Activated B cell treated with CpG ODN at 0.5 μM for 24 hours (primary cell): ENCODE data around the gene PSEN1. TPM values are rescaled to one million over a fixed set of nuclear protein-coding genes. Genes with fewer than 3 reads are reported as not detected.

ENCODE experiments used
- ATAC-seq: fragments of 200-7000 bp; cut with Tn5 transposase; one replicate; pipeline ENCODE4 v1.10.0; 2021; ENCODE audit warnings: low read depth, mild to moderate bottlenecking, moderate library complexity
- CTCF ChIA-PET: fragments of 350-600 bp; sonication (Branson Sonifier 250); formaldehyde crosslinking; loops from one replicate; lab custom pipeline; 2021; ENCODE audit warnings: antibody characterized with exemption; lab: Charles Lee
- POLR2A ChIA-PET: fragments of 350-600 bp; sonication (Branson Sonifier 250); formaldehyde crosslinking; loops from one replicate; lab custom pipeline; 2021; ENCODE audit warnings: antibody characterized with exemption; lab: Charles Lee
- DNase-seq: peaks from one replicate; pipeline ENCODE4 v3.0.0; 2022
- H3K27ac Mint-ChIP-seq: one replicate; pipeline ENCODE4 v1.8.0; 2020; ENCODE audit warnings: mixed read lengths
- H3K27me3 Mint-ChIP-seq: one replicate; pipeline ENCODE4 v1.8.0; 2021; ENCODE audit warnings: mixed read lengths
- H3K36me3 Mint-ChIP-seq: one replicate; pipeline ENCODE4 v1.8.0; 2021; ENCODE audit warnings: low read depth, mixed read lengths
- H3K4me1 Mint-ChIP-seq: one replicate; pipeline ENCODE4 v1.8.0; 2021; ENCODE audit warnings: mixed read lengths
- H3K4me3 Mint-ChIP-seq: one replicate; pipeline ENCODE4 v1.8.0; 2020; ENCODE audit warnings: mild to moderate bottlenecking, mixed read lengths
- H3K9me3 Mint-ChIP-seq: one replicate; pipeline ENCODE4 v1.8.0; 2020; ENCODE audit warnings: mixed read lengths
- intact Hi-C: fragments of 100-400 bp; cut with micrococcal nuclease; formaldehyde crosslinking; loops from one replicate; pipeline ENCODE4 v1.15.1; 2024
- total RNA-seq: library from RNA; stranded (reverse); gene quantifications from 2 replicates; pipeline ENCODE4 v1.2.3, GENCODE V29; 2022
- TF ChIP-seq, protein P1 (sequence below): fragments of 200-600 bp; IDR thresholded peaks from one replicate; pipeline ENCODE4 v1.8.0; 2022; ENCODE audit warnings: antibody characterized with exemption, mild to moderate bottlenecking

The PSEN1 gene
- total RNA-seq, 1 donor from 2014 or later, result 38.6 TPM

DNA sequence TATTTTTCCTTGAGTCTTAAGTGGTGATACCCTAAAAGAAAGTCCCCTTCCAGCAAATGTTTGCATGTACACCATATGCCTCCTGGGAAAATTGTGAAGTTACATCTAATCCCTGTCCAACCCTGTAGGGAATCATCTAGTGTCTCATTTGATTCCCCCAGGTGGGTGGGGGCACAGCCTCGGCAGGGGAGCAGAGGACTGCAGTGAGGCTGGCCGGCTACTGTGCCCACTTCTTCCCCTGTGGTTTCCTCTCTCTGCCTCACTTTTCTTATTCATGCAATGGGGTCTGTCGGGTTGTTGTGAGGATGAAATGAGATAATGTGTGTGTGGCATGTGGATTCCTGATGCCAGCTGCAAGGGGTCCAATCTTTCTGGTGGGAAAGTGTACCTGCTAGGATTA, 107.0 kb downstream of the PSEN1 start:
- no peaks in the 10 kb centered on the region for H3K9me3 Mint-ChIP-seq
- ChIA-PET POLR2A (no interaction called here), CTCF (no interaction called here)
- intact Hi-C loops, result no loop called here
- DNase-seq (no peak), ATAC-seq (no peak)
- no peaks in the 10 kb centered on the region for H3K36me3 Mint-ChIP-seq
- no peak overlapping the region for H3K27ac Mint-ChIP-seq
- H3K4me3 Mint-ChIP-seq, result peak overlapping the region; percentile 48
- TF ChIP-seq, protein P1, sequence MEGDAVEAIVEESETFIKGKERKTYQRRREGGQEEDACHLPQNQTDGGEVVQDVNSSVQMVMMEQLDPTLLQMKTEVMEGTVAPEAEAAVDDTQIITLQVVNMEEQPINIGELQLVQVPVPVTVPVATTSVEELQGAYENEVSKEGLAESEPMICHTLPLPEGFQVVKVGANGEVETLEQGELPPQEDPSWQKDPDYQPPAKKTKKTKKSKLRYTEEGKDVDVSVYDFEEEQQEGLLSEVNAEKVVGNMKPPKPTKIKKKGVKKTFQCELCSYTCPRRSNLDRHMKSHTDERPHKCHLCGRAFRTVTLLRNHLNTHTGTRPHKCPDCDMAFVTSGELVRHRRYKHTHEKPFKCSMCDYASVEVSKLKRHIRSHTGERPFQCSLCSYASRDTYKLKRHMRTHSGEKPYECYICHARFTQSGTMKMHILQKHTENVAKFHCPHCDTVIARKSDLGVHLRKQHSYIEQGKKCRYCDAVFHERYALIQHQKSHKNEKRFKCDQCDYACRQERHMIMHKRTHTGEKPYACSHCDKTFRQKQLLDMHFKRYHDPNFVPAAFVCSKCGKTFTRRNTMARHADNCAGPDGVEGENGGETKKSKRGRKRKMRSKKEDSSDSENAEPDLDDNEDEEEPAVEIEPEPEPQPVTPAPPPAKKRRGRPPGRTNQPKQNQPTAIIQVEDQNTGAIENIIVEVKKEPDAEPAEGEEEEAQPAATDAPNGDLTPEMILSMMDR, result no peak
- H3K27me3 Mint-ChIP-seq, result peaks cover 28% of the 10 kb centered on the region
- H3K4me1 Mint-ChIP-seq, result peaks cover 74% of the 10 kb centered on the region

DNA sequence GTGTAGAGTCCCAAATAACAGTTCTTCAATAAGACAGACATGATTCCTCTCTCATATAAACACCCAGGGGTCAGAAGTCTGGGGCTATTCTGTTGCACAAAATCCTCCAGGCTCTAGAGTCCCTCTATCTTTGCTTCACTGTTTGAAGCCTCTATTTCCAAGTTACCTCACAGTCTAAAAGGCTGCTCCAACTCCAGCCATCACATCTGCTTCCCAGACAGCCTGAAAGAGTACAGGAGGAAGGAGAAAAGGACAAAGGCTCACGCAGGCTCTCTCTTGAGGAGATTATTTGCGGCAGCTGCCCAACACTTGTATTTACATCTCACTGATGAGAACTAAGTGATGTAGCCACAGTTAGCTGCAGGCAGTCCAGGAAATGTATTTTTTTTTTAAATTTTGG, 107.4 kb downstream of the PSEN1 start:
- no peak overlapping the region for H3K27ac Mint-ChIP-seq
- TF ChIP-seq, protein P1, result no peak
- no peak for DNase-seq
- no peaks in the 10 kb centered on the region for H3K9me3 Mint-ChIP-seq
- H3K36me3 Mint-ChIP-seq, result no peaks in the 10 kb centered on the region
- H3K4me3 Mint-ChIP-seq, result no peak overlapping the region
- H3K27me3 Mint-ChIP-seq, result peaks cover 26% of the 10 kb centered on the region
- peaks cover 75% of the 10 kb centered on the region for H3K4me1 Mint-ChIP-seq
- ATAC-seq, result no peak
- CTCF ChIA-PET, result no interaction called here
- intact Hi-C loops, result no loop called here
- POLR2A ChIA-PET, result no interaction called here

DNA sequence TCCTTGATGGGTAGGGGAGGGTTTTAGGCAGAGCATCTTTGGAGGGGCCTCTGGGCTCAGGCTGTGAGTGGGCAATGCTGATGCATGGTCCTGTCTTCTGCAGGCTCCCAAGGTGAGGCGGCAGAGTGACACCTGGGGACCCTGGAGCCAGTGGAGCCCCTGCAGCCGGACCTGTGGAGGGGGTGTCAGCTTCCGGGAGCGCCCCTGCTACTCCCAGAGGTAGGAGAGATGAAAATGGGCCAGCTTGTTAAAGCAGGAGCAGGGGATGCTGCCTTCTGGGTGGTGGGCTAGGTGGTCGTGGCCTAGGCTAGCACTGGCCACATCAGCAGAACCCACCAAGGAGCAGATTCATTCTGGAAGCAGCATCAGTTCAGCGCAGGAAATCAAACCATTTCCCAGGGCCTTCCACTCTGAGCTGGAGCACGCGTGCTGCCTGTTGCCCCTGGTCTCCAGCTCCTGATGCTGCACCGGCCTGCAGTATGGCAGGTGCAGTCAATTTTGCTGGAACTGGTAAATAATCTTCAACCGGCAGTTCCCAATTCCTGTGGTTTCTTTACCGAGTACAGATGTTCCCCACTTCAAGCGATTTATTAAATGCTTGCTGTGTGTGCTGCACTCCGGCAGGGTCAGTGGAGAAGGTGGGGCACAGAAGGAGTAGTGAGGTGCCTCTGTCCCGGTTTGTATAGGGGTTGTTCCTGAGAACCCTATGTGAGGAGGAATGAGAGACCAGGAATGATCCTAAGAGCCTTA, 108.4 kb downstream of the PSEN1 start:
- H3K4me3 Mint-ChIP-seq, result peak overlapping the region; percentile 66
- peaks cover 21% of the 10 kb centered on the region for H3K27me3 Mint-ChIP-seq
- ChIA-PET POLR2A (interaction anchor here (1.7 kb wide), 1 partner anchor 186 kb away, joined by 7 read pairs; the partner anchor contains the start of gene RBM25), CTCF (no interaction called here)
- TF ChIP-seq, protein P1, result no peak
- no peaks in the 10 kb centered on the region for H3K9me3 Mint-ChIP-seq
- peaks cover 73% of the 10 kb centered on the region for H3K4me1 Mint-ChIP-seq
- no peak for ATAC-seq
- no peaks in the 10 kb centered on the region for H3K36me3 Mint-ChIP-seq
- H3K27ac Mint-ChIP-seq, result no peak overlapping the region
- DNase-seq, result no peak
- intact Hi-C loops, result no loop called here

DNA sequence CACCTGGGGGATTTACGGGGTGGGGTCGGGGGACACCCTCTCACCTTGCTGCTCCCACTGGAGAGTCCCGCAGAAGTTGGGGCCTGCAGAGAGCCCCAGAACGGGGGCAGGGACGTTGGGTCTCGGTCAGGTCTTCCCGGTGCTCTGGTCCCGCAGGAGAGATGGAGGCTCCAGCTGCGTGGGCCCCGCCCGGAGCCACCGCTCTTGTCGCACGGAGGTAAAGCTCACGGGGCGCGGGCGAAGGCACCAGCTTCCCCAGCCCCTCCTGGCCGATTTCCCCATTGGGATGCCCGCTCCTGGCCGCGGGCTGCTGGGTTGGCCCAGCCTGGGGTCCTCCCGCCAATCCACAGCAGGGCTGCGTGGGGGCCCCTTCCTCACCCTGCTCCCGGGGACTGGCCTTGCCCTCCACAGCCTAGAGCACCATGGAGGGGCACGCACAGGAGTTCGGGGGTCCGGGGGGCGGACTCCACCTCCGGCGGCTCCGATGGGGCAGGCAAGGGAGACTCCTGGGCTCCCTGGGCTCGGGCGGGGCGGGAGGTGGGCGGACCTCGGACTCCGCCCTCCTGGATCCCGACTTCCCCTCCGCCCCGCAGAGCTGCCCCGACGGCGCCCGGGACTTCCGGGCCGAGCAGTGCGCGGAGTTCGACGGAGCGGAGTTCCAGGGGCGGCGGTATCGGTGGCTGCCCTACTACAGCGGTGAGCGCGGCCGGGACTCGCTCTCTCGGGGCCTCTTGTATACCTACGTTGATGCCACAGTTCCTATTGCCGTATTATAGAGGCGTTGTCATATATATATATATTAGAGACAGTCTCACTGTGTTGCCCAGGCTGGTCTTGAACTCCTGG, 109.4 kb downstream of the PSEN1 start:
- peak overlapping the region; percentile 81 for H3K4me3 Mint-ChIP-seq
- H3K36me3 Mint-ChIP-seq, result no peaks in the 10 kb centered on the region
- TF ChIP-seq, protein P1, result no peak
- DNase-seq (peak; percentile 65), ATAC-seq (peak; percentile 87)
- intact Hi-C loops, result no loop called here
- ChIA-PET POLR2A (interaction anchor here (1.0 to 1.7 kb wide), 4 partner anchors 10 to 1637 kb away, joined by 3 to 11 read pairs (median 6); partner anchors contain the start of gene RBM25), CTCF (no interaction called here)
- peaks cover 67% of the 10 kb centered on the region for H3K4me1 Mint-ChIP-seq
- no peaks in the 10 kb centered on the region for H3K9me3 Mint-ChIP-seq
- peaks cover 15% of the 10 kb centered on the region for H3K27me3 Mint-ChIP-seq
- H3K27ac Mint-ChIP-seq, result peak overlapping the region; percentile 30
